Activated T-helper 1 cell treated with anti-CD3 and anti-CD28 coated beads, Interleukin-12 subunit alpha, Interleukin-12 subunit beta, Interleukin-2, Interleukin-4 antibody, amounts not matched to agents 30 ng/mL and 10 ng/mL and 1 ng/mL, durations not matched to agents 14 hours and 24 hours and 36 hours (primary cell): ENCODE measurements around the gene PHLDB3. TPM values are rescaled to one million over a fixed set of nuclear protein-coding genes. Genes with fewer than 3 reads are reported as not detected.
"Not testable (repeated sequence)": the region's sequence is repeated elsewhere in the genome, so short reads cannot be mapped to it uniquely, and the experiment has no call there.

ENCODE experiments used
- DNase-seq: peaks from one replicate; pipeline ENCODE4 v3.0.0; 2021; ENCODE audit warnings: low spot score
- H3K27ac Mint-ChIP-seq: one replicate; pipeline ENCODE4 v1.8.0; 2021; ENCODE audit warnings: mild to moderate bottlenecking, mixed read lengths
- H3K27me3 Mint-ChIP-seq: one replicate; pipeline ENCODE4 v1.8.0; 2022; ENCODE audit warnings: mild to moderate bottlenecking, moderate library complexity, mixed read lengths; ENCODE audit not compliant: insufficient read depth
- H3K36me3 Mint-ChIP-seq: one replicate; pipeline ENCODE4 v1.8.0; 2021; ENCODE audit warnings: low read depth, mixed read lengths
- H3K4me1 Mint-ChIP-seq: one replicate; pipeline ENCODE4 v1.8.0; 2021; ENCODE audit warnings: low read depth, mixed read lengths
- H3K4me3 Mint-ChIP-seq: one replicate; pipeline ENCODE4 v1.8.0; 2021; ENCODE audit warnings: mild to moderate bottlenecking, moderate library complexity, mixed read lengths
- H3K9me3 Mint-ChIP-seq: one replicate; pipeline ENCODE4 v1.8.0; 2021; ENCODE audit warnings: mixed read lengths
- intact Hi-C: fragments of 100-400 bp; cut with micrococcal nuclease; formaldehyde crosslinking; loops from one replicate; pipeline ENCODE4 v1.15.1; 2024
- total RNA-seq: library from RNA; stranded (reverse); gene quantifications from 2 replicates; pipeline ENCODE4 v1.2.3, GENCODE V29; 2022

The PHLDB3 gene
- total RNA-seq, 1 donor from 2014 or later: 26.8 TPM

- Mint-ChIP-seq H3K36me3 (no peaks in the 10 kb centered on the region), H3K9me3 (peaks cover under 1% of the 10 kb centered on the region), H3K27ac (no peak overlapping the region), H3K4me3 (no peak overlapping the region), H3K27me3 (no peaks in the 10 kb centered on the region), H3K4me1 (peaks cover 31% of the 10 kb centered on the region)
- intact Hi-C loops: no loop called here
- no peak for DNase-seq
Measured at GRCh38 chr19:43457809-43458208, 46.7 kb downstream of the PHLDB3 start.

GRCh38 chr19:43455321-43456113 lies 49.0 kb downstream of the PHLDB3 start:
- H3K4me3 Mint-ChIP-seq: no peak overlapping the region
- H3K27me3 Mint-ChIP-seq: no peaks in the 10 kb centered on the region
- peaks cover 2% of the 10 kb centered on the region for H3K36me3 Mint-ChIP-seq

GRCh38 chr19:43454031-43454430 lies 50.5 kb downstream of the PHLDB3 start:
- intact Hi-C loops: no loop called here

More at GRCh38 chr19:43455321-43456113, 49.0 kb downstream of the PHLDB3 start:
- intact Hi-C loops: no loop called here
- Mint-ChIP-seq H3K4me1 (peaks cover 31% of the 10 kb centered on the region), H3K27ac (no peak overlapping the region), H3K9me3 (peaks cover 8% of the 10 kb centered on the region)
- DNase-seq: no peak

DNA sequence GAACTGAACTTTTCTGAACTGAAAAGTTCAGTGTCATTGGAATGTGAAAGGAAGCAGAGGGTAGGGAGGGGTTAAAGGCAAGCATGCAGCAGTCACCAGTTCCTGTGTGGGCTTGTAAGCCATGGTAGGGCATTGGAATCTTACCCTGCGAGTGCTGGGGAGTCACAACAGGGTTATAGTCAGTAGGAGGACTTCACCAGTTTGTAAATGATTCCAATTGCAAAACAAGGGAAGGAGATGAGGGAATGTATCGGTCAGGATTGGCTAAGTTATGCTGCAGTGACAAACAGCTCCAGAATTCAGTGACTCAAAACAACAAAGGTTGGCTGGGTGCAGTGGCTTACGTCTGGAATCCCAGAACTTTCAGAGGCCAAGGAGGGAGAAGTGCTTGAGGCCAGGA lies 52.0 kb downstream of the PHLDB3 start:
- H3K36me3 Mint-ChIP-seq: peaks cover 2% of the 10 kb centered on the region
- DNase-seq: no peak
- H3K27ac Mint-ChIP-seq: no peak overlapping the region
- intact Hi-C loops: no loop called here
- H3K9me3 Mint-ChIP-seq: peaks cover 8% of the 10 kb centered on the region
- H3K4me3 Mint-ChIP-seq: no peak overlapping the region
- H3K27me3 Mint-ChIP-seq: no peaks in the 10 kb centered on the region
- H3K4me1 Mint-ChIP-seq: peaks cover 34% of the 10 kb centered on the region

More at GRCh38 chr19:43454031-43454430, 50.5 kb downstream of the PHLDB3 start:
- H3K27ac Mint-ChIP-seq: no peak overlapping the region
- peaks cover 8% of the 10 kb centered on the region for H3K9me3 Mint-ChIP-seq
- H3K4me3 Mint-ChIP-seq: no peak overlapping the region
- no peak for DNase-seq
- peaks cover 33% of the 10 kb centered on the region for H3K4me1 Mint-ChIP-seq
- H3K36me3 Mint-ChIP-seq: peaks cover 2% of the 10 kb centered on the region
- H3K27me3 Mint-ChIP-seq: no peaks in the 10 kb centered on the region

DNA sequence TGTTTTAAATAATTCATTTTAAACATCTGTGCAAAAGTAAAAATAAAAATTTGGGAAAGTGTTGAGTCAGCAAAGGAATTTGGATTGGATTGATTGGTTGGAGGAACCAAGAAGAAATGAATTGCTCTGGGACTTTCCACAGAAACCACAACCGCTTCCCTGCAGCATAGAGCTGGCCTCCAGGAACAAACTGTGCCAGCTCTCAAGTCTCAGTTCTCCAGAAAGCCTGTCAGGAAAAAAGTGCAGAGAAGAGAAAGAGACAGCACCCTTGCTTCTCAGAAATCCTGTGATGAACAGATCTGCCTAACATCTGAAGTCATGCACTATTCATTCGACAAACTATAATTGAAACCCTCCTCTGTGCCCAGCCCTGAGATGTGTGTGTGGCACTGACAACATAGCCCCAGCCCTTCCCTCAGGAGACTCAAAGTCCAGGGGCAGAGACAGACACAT lies 54.0 kb downstream of the PHLDB3 start:
- no peak for DNase-seq
- Mint-ChIP-seq H3K9me3 (peaks cover 8% of the 10 kb centered on the region), H3K27me3 (no peaks in the 10 kb centered on the region), H3K4me1 (peaks cover 40% of the 10 kb centered on the region), H3K27ac (peak overlapping the region; percentile 33), H3K36me3 (peaks cover 2% of the 10 kb centered on the region), H3K4me3 (no peak overlapping the region)
- intact Hi-C loops: no loop called here

- Mint-ChIP-seq H3K27ac (no peak overlapping the region), H3K4me3 (no peak overlapping the region), H3K36me3 (peaks cover 2% of the 10 kb centered on the region), H3K27me3 (no peaks in the 10 kb centered on the region), H3K4me1 (peaks cover 36% of the 10 kb centered on the region), H3K9me3 (peaks cover 6% of the 10 kb centered on the region)
- DNase-seq: no peak
- intact Hi-C loops: loop anchor here (1.0 to 10.0 kb wide), 9 partner anchors 8 to 362 kb away; partner anchors contain the start of gene PHLDB3
Measured at GRCh38 chr19:43447655-43448054, 56.9 kb downstream of the PHLDB3 start.

- Mint-ChIP-seq H3K36me3 (peaks cover 2% of the 10 kb centered on the region), H3K27me3 (no peaks in the 10 kb centered on the region), H3K9me3 (no peaks in the 10 kb centered on the region), H3K4me1 (peaks cover 29% of the 10 kb centered on the region), H3K4me3 (no peak overlapping the region), H3K27ac (no peak overlapping the region)
- DNase-seq: peak; percentile 68
- intact Hi-C loops: loop anchor here (1.0 to 10.0 kb wide), 9 partner anchors 8 to 362 kb away; partner anchors contain the start of gene PHLDB3
Measured at GRCh38 chr19:43446746-43447489, 57.6 kb downstream of the PHLDB3 start.

GRCh38 chr19:43445426-43445825 lies 59.1 kb downstream of the PHLDB3 start:
- Mint-ChIP-seq H3K36me3 (no peaks in the 10 kb centered on the region), H3K27me3 (peaks cover 2% of the 10 kb centered on the region), H3K9me3 (no peaks in the 10 kb centered on the region), H3K27ac (no peak overlapping the region), H3K4me1 (peaks cover 22% of the 10 kb centered on the region), H3K4me3 (no peak overlapping the region)
- intact Hi-C loops: loop anchor here (10.0 kb wide), 1 partner anchor 199 kb away; no protein-coding TSS in a partner anchor
- no peak for DNase-seq

DNA sequence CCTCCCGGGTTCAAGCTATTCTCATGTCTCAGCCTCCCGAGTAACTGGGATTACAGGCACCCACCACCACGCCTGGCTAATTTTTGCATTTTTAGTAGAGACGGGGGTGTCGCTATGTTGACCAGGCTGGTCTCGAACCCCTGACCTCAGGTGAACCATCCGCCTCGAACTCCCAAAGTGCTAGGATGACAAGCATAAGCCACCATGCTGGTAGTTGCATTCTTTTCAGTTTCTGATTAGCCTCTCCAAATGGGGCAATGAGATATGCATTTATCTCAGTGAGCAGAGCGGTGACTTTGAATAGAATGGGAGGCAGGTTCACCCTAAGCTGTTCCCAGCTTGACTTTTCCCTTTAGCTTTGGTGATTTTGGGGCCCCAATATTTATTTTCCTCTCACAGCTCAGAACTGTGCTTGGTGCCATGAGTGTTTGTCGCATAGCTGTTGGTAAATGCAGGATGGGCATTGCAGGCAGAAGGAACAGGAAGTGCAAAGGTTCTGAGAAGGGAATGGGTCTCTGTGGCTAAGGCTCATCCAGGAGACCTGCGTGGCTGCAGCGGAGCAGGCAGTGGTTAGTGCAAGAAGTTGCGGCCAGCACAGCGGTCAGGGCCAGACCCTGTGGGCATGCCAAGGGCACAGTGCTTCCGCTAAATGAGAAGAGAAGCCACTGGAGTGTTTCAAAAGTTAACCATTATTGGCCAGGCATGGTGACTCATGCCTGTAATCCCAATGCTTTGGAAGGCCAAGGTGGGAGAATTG lies 59.8 kb downstream of the PHLDB3 start:
- H3K27me3 Mint-ChIP-seq: peaks cover 2% of the 10 kb centered on the region
- DNase-seq: no peak
- H3K9me3 Mint-ChIP-seq: no peaks in the 10 kb centered on the region
- H3K4me1 Mint-ChIP-seq: peaks cover 25% of the 10 kb centered on the region
- H3K4me3 Mint-ChIP-seq: no peak overlapping the region
- intact Hi-C loops: loop anchor here (10.0 kb wide), 1 partner anchor 200 kb away; no protein-coding TSS in a partner anchor
- H3K27ac Mint-ChIP-seq: no peak overlapping the region
- H3K36me3 Mint-ChIP-seq: no peaks in the 10 kb centered on the region

GRCh38 chr19:43444091-43444490 lies 60.5 kb downstream of the PHLDB3 start:
- H3K9me3 Mint-ChIP-seq, DNase-seq, H3K27me3 Mint-ChIP-seq, H3K4me3 Mint-ChIP-seq, H3K36me3 Mint-ChIP-seq, H3K27ac Mint-ChIP-seq: not testable (repeated sequence)
- intact Hi-C loops: loop anchor here (10.0 kb wide), 1 partner anchor 201 kb away; no protein-coding TSS in a partner anchor
- peaks cover 31% of the 10 kb centered on the region for H3K4me1 Mint-ChIP-seq

GRCh38 chr19:43441716-43442115 lies 62.8 kb downstream of the PHLDB3 start:
- Mint-ChIP-seq H3K9me3 (no peaks in the 10 kb centered on the region), H3K27ac (no peak overlapping the region), H3K4me1 (peaks cover 41% of the 10 kb centered on the region), H3K4me3 (no peak overlapping the region), H3K27me3 (peaks cover 2% of the 10 kb centered on the region), H3K36me3 (no peaks in the 10 kb centered on the region)
- no peak for DNase-seq
- intact Hi-C loops: loop anchor here (10.0 kb wide), 1 partner anchor 203 kb away; no protein-coding TSS in a partner anchor

DNA sequence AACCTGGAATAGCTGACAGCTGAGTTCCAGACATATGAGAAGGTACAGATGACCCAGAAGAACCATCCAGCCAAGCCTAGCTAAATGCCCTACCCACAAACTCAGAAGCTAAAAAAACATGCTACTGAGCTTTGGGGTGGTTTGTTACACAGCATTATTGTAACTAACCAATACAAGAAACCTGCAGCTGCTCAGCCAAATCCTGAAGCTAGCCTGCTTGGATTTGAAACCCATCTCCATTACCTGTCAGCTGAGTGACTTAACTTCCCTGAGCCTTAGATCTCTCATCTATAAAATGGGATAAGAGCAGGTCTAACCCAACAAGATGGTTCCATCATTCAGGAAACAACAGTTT lies 64.9 kb downstream of the PHLDB3 start:
- no peak for DNase-seq
- H3K4me3 Mint-ChIP-seq: no peak overlapping the region
- peaks cover 42% of the 10 kb centered on the region for H3K4me1 Mint-ChIP-seq
- no peaks in the 10 kb centered on the region for H3K9me3 Mint-ChIP-seq
- peaks cover 2% of the 10 kb centered on the region for H3K36me3 Mint-ChIP-seq
- intact Hi-C loops: loop anchor here (1.0 to 10.0 kb wide), 2 partner anchors 8 to 205 kb away; no protein-coding TSS in a partner anchor
- H3K27me3 Mint-ChIP-seq: peaks cover 2% of the 10 kb centered on the region
- no peak overlapping the region for H3K27ac Mint-ChIP-seq
